ENCODE measurements around the gene TTC12. TPM values are rescaled to one million over a fixed set of nuclear protein-coding genes. Genes with fewer than 3 reads are reported as not detected.

Gene TTC12
- total and polyA plus RNA-seq, 2 of the 4 experiments (the other 2 are of a cell fraction): 10.0 to 14.7 TPM

- no peak overlapping the region for H3K14ac ChIP-seq (replicated peaks; ENCODE audit: low read depth, low read length)
- H3K9me1 ChIP-seq (ENCODE audit: insufficient read depth, low read length): 0 out of 2 replicates have a peak, but pooled peaks cover 6% of the 10 kb centered on the region
- dilution Hi-C loops (cut with HindIII; ENCODE audit: low sequenced_read_pairs, unreplicated experiment) (no loop called here), intact Hi-C loops (cut with micrococcal nuclease) (no loop called here), in situ Hi-C loops (cut with MboI; ENCODE audit: low sequenced_read_pairs) (no loop called here)
- H3K4me1 ChIP-seq (ENCODE audit: control insufficient read depth, insufficient read depth, low read length): peaks cover 7% of the 10 kb centered on the region
- no peak overlapping the region for H2BK15ac ChIP-seq (ENCODE audit: low read depth, low read length)
- no peak overlapping the region for H2AK9ac ChIP-seq (replicated peaks; ENCODE audit: low read depth, low read length, poor library complexity)
- no peaks in the 10 kb centered on the region for H3K27me3 ChIP-seq (ENCODE audit: control insufficient read depth, insufficient read depth, low read length)
- H2BK5ac ChIP-seq (ENCODE audit: low read depth, low read length, poor library complexity, severe bottlenecking): no peak overlapping the region
- H3K56ac ChIP-seq (ENCODE audit: extremely low read depth, insufficient read depth, low read length): no peak overlapping the region
- 82% methylated on average over 3 of the region's 4 CpGs; no CpG with 5 or more reads in 1 of the 2 experiments for WGBS, 2 experiments (ENCODE audit: extremely low coverage in 2 of 2, insufficient read length in 1 of 2)
- H3K9me3 ChIP-seq (ENCODE audit: control insufficient read depth, insufficient read depth, low read length): no peaks in the 10 kb centered on the region
- H3K4me3 ChIP-seq (ENCODE audit: insufficient read depth, low read depth, low read length): no peak overlapping the region
- no peak overlapping the region for H3K4me2 ChIP-seq (ENCODE audit: low read depth, low read length)
- DNase-seq (no peak), ATAC-seq (ENCODE audit: low read depth) (no peak)
- H3K27ac ChIP-seq (ENCODE audit: insufficient read depth, low read length): no peak overlapping the region
- TF ChIP-seq CTCF (conservative IDR thresholded peaks at IDR 0.05; ENCODE audit: low read depth, low read length) (no peak), NFE2L2 (IDR thresholded peaks at IDR 0.05; ENCODE audit: low read depth, low read length) (no peak), ELK1 (IDR thresholded peaks at IDR 0.05; ENCODE audit: borderline replicate concordance, low read depth, low read length) (no peak), MAZ (IDR thresholded peaks at IDR 0.05; ENCODE audit: borderline replicate concordance, low read depth, low read length) (no peak), CHD1 (IDR thresholded peaks at IDR 0.05; ENCODE audit: low read depth, low read length) (no peak), CEBPB (IDR thresholded peaks at IDR 0.05; ENCODE audit: low read depth, low read length) (no peak), RAD21 (IDR thresholded peaks at IDR 0.05; ENCODE audit: low read length) (no peak)
- H3K9ac ChIP-seq (ENCODE audit: low read depth, low read length): no peak overlapping the region
- no peak overlapping the region for H4K8ac ChIP-seq (ENCODE audit: low read depth in 2 of 2, low read length in 2 of 2)
- H4K5ac ChIP-seq (ENCODE audit: low read depth, low read length): no peak overlapping the region
- H2BK20ac ChIP-seq (ENCODE audit: low read depth, low read length): no peak overlapping the region
- no peak overlapping the region for H2AFZ ChIP-seq (replicated peaks; ENCODE audit: low read length, poor library complexity)
- POLR2A ChIA-PET (ENCODE audit: unreplicated experiment): no interaction called here
- no TSS peak for BruUV-seq (replicated peaks)
- no peaks in the 10 kb centered on the region for H3K79me1 ChIP-seq (ENCODE audit: low read depth in 1 of 2, low read length in 2 of 2)
- H3K36me3 ChIP-seq (ENCODE audit: control insufficient read depth, insufficient read depth, low read length): peaks cover 9% of the 10 kb centered on the region
- H2BK120ac ChIP-seq (ENCODE audit: low read depth, low read length): no peak overlapping the region
- no peak overlapping the region for H3K18ac ChIP-seq (ENCODE audit: low read depth, low read length)
- H3K4ac ChIP-seq (ENCODE audit: low read depth, low read length): no peak overlapping the region
- no peak overlapping the region for H3K23ac ChIP-seq (ENCODE audit: low read depth, low read length)
- CTCF ChIA-PET: no interaction called here
- H4K20me1 ChIP-seq (ENCODE audit: insufficient read depth, low read length): no peaks in the 10 kb centered on the region
- H4K91ac ChIP-seq (ENCODE audit: insufficient read depth, low read depth, low read length): no peak overlapping the region
- H2AK5ac ChIP-seq (ENCODE audit: low read depth, low read length): no peak overlapping the region
Measured at GRCh38 chr11:113338730-113339129, 24.3 kb downstream of the TTC12 start.

Measured in IMR-90 (cell line).